GM21423 (cell line): ENCODE measurements around the gene FBXO45.
"Not testable (repeated sequence)": the region's sequence is repeated elsewhere in the genome, so short reads cannot be mapped to it uniquely, and the experiment has no call there.

ENCODE experiments used
- ATAC-seq: cut with Tn5 transposase; IDR thresholded peaks from one replicate; pipeline ENCODE4 v1.9.1; 2021; ENCODE audit warnings: mild to moderate bottlenecking, moderate library complexity; ENCODE audit not compliant: unreplicated experiment

Gene FBXO45

GRCh38 chr3:196568246-196569002 is at the start of gene FBXO45, which contains the start of gene WDR53:
FBXO45 (plus strand) TSS chr3:196568660; CDS start chr3:196568985, 325 bp downstream.
WDR53 (minus strand) TSS chr3:196568554; CDS start chr3:196561475, 7,079 bp downstream.
- ATAC-seq, result peak; percentile 91

- no peak for ATAC-seq
These were observed 49.3 kb upstream of the FBXO45 start for GRCh38 chr3:196518966-196519717.

GRCh38 chr3:196519718-196520082 is 48.8 kb upstream of the FBXO45 start:
- ATAC-seq, result no peak

GRCh38 chr3:196521291-196521690 is 47.2 kb upstream of the FBXO45 start:
- not testable (repeated sequence) for ATAC-seq

GRCh38 chr3:196523841-196524240 is 44.6 kb upstream of the FBXO45 start:
- no peak for ATAC-seq

GRCh38 chr3:196524527-196524926 is 43.9 kb upstream of the FBXO45 start:
- no peak for ATAC-seq

GRCh38 chr3:196525141-196525540 is 43.3 kb upstream of the FBXO45 start:
- no peak for ATAC-seq

- peak; percentile 91 for ATAC-seq
These were observed 39.7 kb upstream of the FBXO45 start for GRCh38 chr3:196528639-196529233.

- ATAC-seq, result no peak
These were observed 37.0 kb upstream of the FBXO45 start for GRCh38 chr3:196531418-196531817.

GRCh38 chr3:196533260-196533681 is 35.2 kb upstream of the FBXO45 start:
- no peak for ATAC-seq

- ATAC-seq, result no peak
These were observed 31.0 kb upstream of the FBXO45 start for GRCh38 chr3:196537319-196537984.

- ATAC-seq, result no peak
These were observed 26.6 kb upstream of the FBXO45 start for GRCh38 chr3:196541684-196542445.

GRCh38 chr3:196544491-196544992 is 23.9 kb upstream of the FBXO45 start:
- ATAC-seq, result no peak

- no peak for ATAC-seq
These were observed 21.9 kb upstream of the FBXO45 start for GRCh38 chr3:196546537-196546936.

- ATAC-seq, result no peak
These were observed 21.4 kb upstream of the FBXO45 start for GRCh38 chr3:196547067-196547466.

- ATAC-seq, result not testable (repeated sequence)
These were observed 19.1 kb upstream of the FBXO45 start for GRCh38 chr3:196549312-196549711.

- not testable (repeated sequence) for ATAC-seq
These were observed 18.3 kb upstream of the FBXO45 start for GRCh38 chr3:196550172-196550571.

- ATAC-seq, result no peak
These were observed 16.2 kb upstream of the FBXO45 start for GRCh38 chr3:196552253-196552652.

- ATAC-seq, result no peak
These were observed 14.9 kb upstream of the FBXO45 start for GRCh38 chr3:196553551-196553950.

- no peak for ATAC-seq
These were observed 14.3 kb upstream of the FBXO45 start for GRCh38 chr3:196554205-196554604.
